Muscle of leg (tissue), 11 donors: ENCODE measurements around the gene IQCE. TPM values are rescaled to one million over a fixed set of nuclear protein-coding genes. Genes with fewer than 3 reads are reported as not detected.

ENCODE experiments used
- DNase-seq: peaks from one replicate; pipeline ENCODE4 v3.0.0; 2013
- H3K27ac ChIP-seq: one replicate; pipeline ENCODE4 v1.5.1; 2013; ENCODE audit warnings: mild to moderate bottlenecking, low read length, control low read depth
- H3K27me3 ChIP-seq: one replicate; pipeline ENCODE4 v1.6.1; 2013; ENCODE audit warnings: low read length; ENCODE audit not compliant: control insufficient read depth, insufficient read depth
- H3K36me3 ChIP-seq: one replicate; pipeline ENCODE4 v1.6.1; 2013; ENCODE audit warnings: low read length; ENCODE audit not compliant: control insufficient read depth, insufficient read depth
- H3K4me1 ChIP-seq: one replicate; pipeline ENCODE4 v1.6.1; 2013; ENCODE audit warnings: low read length; ENCODE audit not compliant: control insufficient read depth, insufficient read depth
- H3K4me3 ChIP-seq: one replicate; pipeline ENCODE4 v1.5.1; 2013; ENCODE audit warnings: low read length, control low read depth
- H3K9me3 ChIP-seq: replicated peaks from 2 replicates; pipeline ENCODE4 v1.6.1; 2013; ENCODE audit warnings: low read depth, low read length; ENCODE audit not compliant: control insufficient read depth
- WGBS: methylation state at CpG from one replicate; pipeline ENCODE4 v1.1.5; 2013; ENCODE audit warnings: missing lambda C conversion rate; ENCODE audit not compliant: insufficient coverage; 5-methylcytosine and 5-hydroxymethylcytosine counted together
- polyA plus RNA-seq, 8 donors: library from polyadenylated mRNA; unstranded; fragments of 120-200 nt; gene quantifications; one replicate each; pipeline versions ENCODE4 v1.2.1 to v1.2.3, GENCODE V29; 2013; ENCODE audit warnings: inconsistent platforms in 1 of 8, low replicate concordance in 1 of 8; ENCODE audit not compliant: insufficient read length in 8 of 8, insufficient read depth in 1 of 8
- total RNA-seq: library from RNA; stranded (reverse); fragments of 120-200 nt; gene quantifications from one replicate; pipeline ENCODE4 v1.2.4, GENCODE V29; 2013

The IQCE gene
- total and polyA plus RNA-seq, 9 donors, result 4.7 to 9.6 (median 7.1) TPM

GRCh38 chr7:2514473-2515423 is 44.0 kb upstream of the IQCE start:
- DNase-seq, result no peak
- H3K9me3 ChIP-seq, result no peaks in the 10 kb centered on the region
- no peaks in the 10 kb centered on the region for H3K36me3 ChIP-seq
- peak overlapping the region; percentile 42 for H3K27ac ChIP-seq
- peaks cover 91% of the 10 kb centered on the region for H3K4me1 ChIP-seq
- no peak overlapping the region for H3K4me3 ChIP-seq
- WGBS, result 81% methylated on average over 9 of the region's 9 CpGs
- H3K27me3 ChIP-seq, result peaks cover 8% of the 10 kb centered on the region

- DNase-seq, result peak; percentile 77
- no peaks in the 10 kb centered on the region for H3K36me3 ChIP-seq
- H3K4me3 ChIP-seq, result no peak overlapping the region
- 84% methylated on average over 13 of the region's 15 CpGs for WGBS
- peak overlapping the region; percentile 59 for H3K27ac ChIP-seq
- no peaks in the 10 kb centered on the region for H3K9me3 ChIP-seq
- H3K4me1 ChIP-seq, result peaks cover 90% of the 10 kb centered on the region
- H3K27me3 ChIP-seq, result peaks cover 11% of the 10 kb centered on the region
Measured at GRCh38 chr7:2515424-2516193, 43.2 kb upstream of the IQCE start.

- no peaks in the 10 kb centered on the region for H3K9me3 ChIP-seq
- H3K4me3 ChIP-seq, result no peak overlapping the region
- 60% methylated on average over 8 of the region's 8 CpGs for WGBS
- H3K4me1 ChIP-seq, result peaks cover 86% of the 10 kb centered on the region
- DNase-seq, result no peak
- peaks cover 15% of the 10 kb centered on the region for H3K27me3 ChIP-seq
- peak overlapping the region; percentile 59 for H3K27ac ChIP-seq
- H3K36me3 ChIP-seq, result no peaks in the 10 kb centered on the region
Measured at GRCh38 chr7:2516194-2516555, 42.6 kb upstream of the IQCE start.

GRCh38 chr7:2517026-2517425 is 41.8 kb upstream of the IQCE start:
- peaks cover 6% of the 10 kb centered on the region for H3K36me3 ChIP-seq
- H3K4me1 ChIP-seq, result peaks cover 85% of the 10 kb centered on the region
- no peaks in the 10 kb centered on the region for H3K9me3 ChIP-seq
- peaks cover 24% of the 10 kb centered on the region for H3K27me3 ChIP-seq
- H3K27ac ChIP-seq, result peak overlapping the region; percentile 60
- 9% methylated on average over 3 of the region's 8 CpGs for WGBS
- no peak overlapping the region for H3K4me3 ChIP-seq
- peak; percentile 79 for DNase-seq

DNA sequence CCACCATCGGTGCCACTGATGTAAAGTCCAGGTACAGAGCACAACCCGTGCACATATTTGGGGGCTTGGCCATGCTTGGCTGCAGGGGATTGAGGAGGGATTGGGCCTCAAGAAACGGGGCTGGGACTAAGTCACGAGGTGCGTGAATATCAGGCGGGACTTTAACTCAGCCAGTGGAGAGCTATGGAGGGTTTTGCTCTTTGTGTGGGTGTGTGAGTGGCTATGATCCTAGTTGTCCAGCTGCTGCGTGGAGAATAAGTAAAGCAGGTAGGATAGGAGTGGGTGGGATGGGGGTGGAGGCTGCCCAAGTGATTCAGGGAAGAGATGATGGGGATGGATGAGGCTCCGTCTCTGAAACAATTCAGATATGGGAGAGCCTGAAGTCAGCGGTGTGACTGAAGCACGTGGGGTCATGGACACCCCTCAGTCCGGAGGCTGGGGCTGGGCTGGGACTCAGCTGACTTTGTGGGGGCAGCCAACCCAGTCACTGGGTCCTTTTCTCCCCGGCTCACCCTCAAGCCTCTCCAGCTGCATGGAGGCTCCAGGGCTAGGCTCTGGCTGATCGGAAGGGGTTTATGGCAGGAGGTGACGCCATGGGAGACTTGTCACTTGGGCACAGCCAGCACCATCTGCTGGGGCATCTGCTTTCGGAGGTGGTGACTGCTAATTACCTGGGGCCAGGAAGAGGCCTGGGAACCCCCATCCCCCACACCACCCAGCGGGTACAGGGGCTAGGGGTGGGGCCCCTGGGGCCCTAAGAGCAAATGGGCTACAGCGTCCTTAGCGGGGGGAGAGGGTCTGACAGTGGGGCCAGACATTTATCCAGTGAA is 40.9 kb upstream of the IQCE start:
- peak overlapping the region; percentile 60 for H3K27ac ChIP-seq
- H3K9me3 ChIP-seq, result no peaks in the 10 kb centered on the region
- peaks cover 84% of the 10 kb centered on the region for H3K4me1 ChIP-seq
- peak; percentile 68 for DNase-seq
- H3K36me3 ChIP-seq, result peaks cover 8% of the 10 kb centered on the region
- no peak overlapping the region for H3K4me3 ChIP-seq
- 14% methylated on average over 11 of the region's 18 CpGs for WGBS
- H3K27me3 ChIP-seq, result peaks cover 28% of the 10 kb centered on the region

DNA sequence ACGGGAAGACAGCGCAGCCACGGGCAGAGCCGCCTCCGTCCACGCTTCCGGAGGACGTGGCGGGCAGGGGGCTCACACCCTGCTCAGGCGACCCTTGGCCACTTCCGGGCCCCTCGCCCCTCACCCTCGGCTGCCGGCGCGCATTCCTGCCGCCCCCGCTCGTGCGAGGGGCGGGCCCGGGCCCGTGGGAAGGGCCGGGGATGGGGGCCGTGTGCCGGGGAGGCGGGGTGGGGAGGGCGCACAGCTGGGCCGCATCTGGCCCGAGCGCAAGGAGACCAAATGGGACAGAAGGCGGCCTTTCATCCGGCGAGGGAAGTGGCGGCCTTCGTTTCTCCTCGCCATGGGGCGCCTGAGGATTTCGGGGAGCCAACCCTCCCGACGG is 40.1 kb upstream of the IQCE start:
- Histone ChIP-seq H3K4me3 (peak overlapping the region; percentile 37), H3K36me3 (peaks cover 10% of the 10 kb centered on the region), H3K4me1 (peaks cover 84% of the 10 kb centered on the region), H3K27ac (peak overlapping the region; percentile 60), H3K27me3 (peaks cover 32% of the 10 kb centered on the region), H3K9me3 (no peaks in the 10 kb centered on the region)
- WGBS, result under 1% methylated on average over 38 of the region's 41 CpGs
- peak; percentile 69 for DNase-seq

DNA sequence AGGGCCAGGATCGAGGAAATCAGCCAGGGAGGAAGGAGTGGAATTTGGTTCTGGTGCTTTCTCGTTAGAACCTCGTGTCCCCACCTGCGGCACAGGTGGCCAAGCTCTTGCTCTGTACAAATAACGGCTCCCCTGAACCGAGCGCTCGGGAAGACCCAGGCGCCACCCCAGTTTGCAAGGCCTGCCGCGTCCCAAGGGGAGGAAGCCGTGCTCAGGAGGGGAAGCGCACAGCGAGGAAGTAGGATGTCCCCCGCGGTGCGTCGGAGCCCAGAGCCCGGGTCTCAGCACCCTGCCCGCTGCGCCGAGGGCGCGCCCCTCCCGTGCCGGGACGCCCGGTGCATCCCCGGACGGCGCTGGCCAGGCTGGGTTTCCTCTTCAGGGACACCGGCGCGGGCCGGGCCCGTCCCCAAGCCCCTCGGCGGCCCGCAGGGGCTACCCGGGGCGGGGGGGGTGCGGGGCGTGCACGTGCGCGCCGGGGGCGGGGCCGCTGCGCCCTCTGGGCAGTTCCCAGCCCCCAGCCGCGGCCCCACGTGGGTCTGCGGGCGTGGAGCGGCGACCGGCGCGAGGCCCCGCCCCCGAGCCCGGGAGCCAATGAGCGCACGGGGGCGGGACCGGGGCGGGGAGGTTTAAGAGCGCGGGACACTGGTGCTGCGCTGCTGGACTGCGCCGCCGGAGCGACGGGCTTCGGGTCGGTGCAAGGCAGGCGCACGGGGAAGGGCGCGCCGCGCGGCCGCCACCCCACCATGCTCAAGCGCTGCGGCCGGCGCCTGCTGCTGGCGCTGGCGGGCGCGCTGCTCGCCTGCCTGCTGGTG is 39.5 kb upstream of the IQCE start, which contains the start of gene LFNG:
Gene LFNG (plus strand): TSS at position 656 of the 812 bp plus-strand sequence. CDS start 88 bp downstream, at position 744.
- Histone ChIP-seq H3K27me3 (peaks cover 33% of the 10 kb centered on the region), H3K36me3 (peaks cover 11% of the 10 kb centered on the region), H3K27ac (peak within 1 kb of the TSS; percentile 60), H3K9me3 (no peaks in the 10 kb centered on the region), H3K4me1 (peaks cover 84% of the 10 kb centered on the region), H3K4me3 (peak within 1 kb of the TSS; percentile 65)
- under 1% methylated on average over 95 of the region's 95 CpGs for WGBS
- DNase-seq, result peak; percentile 96

GRCh38 chr7:2520131-2520760 is 38.5 kb upstream of the IQCE start:
- Histone ChIP-seq H3K27ac (no peak overlapping the region), H3K4me1 (peaks cover 85% of the 10 kb centered on the region)

More at GRCh38 chr7:2520131-2520760, 38.5 kb upstream of the IQCE start:
- under 1% methylated on average over 34 of the region's 37 CpGs for WGBS
- DNase-seq, result no peak
- H3K4me3 ChIP-seq, result peak overlapping the region; percentile 65
- H3K27me3 ChIP-seq, result peaks cover 33% of the 10 kb centered on the region
- H3K36me3 ChIP-seq, result peaks cover 17% of the 10 kb centered on the region
- H3K9me3 ChIP-seq, result no peaks in the 10 kb centered on the region
